HG02852 (cell line): ENCODE data around the gene PCBP3.

ENCODE experiments used
- ATAC-seq: cut with Tn5 transposase; IDR thresholded peaks from one replicate; pipeline ENCODE4 v1.9.1; 2021; ENCODE audit warnings: mild to moderate bottlenecking, moderate library complexity; ENCODE audit not compliant: unreplicated experiment

The PCBP3 gene

GRCh38 chr21:45985471-45986315 lies 342.2 kb downstream of the PCBP3 start:
- ATAC-seq, result no peak

DNA sequence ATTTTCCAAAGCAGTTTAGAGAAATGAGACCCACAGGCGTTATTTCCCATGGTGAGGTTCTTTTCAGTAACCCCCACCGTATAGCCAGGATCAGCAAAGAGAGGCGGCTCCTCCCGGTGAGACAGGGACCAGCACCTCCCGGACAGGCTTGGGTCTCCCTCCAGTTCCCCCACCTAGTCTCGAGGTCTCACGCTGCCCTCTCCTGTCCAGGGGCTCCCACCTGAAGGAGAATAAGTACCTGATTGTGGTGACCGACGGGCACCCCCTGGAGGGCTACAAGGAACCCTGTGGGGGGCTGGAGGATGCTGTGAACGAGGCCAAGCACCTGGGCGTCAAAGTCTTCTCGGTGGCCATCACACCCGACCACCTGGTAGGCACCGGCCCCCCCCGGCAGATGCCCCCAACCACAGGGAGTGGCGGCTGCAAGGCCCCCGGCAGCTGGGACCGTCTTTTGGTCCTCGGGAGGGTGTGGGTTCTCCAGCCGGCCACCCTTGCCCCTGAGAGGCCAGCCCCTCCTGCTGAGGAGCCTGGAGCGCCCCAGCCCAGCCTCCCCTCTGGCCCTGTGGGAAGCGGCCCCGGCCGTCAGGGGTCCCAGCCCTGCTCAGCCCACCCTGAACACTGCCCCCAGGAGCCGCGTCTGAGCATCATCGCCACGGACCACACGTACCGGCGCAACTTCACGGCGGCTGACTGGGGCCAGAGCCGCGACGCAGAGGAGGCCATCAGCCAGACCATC lies 343.0 kb downstream of the PCBP3 start:
- ATAC-seq, result no peak

DNA sequence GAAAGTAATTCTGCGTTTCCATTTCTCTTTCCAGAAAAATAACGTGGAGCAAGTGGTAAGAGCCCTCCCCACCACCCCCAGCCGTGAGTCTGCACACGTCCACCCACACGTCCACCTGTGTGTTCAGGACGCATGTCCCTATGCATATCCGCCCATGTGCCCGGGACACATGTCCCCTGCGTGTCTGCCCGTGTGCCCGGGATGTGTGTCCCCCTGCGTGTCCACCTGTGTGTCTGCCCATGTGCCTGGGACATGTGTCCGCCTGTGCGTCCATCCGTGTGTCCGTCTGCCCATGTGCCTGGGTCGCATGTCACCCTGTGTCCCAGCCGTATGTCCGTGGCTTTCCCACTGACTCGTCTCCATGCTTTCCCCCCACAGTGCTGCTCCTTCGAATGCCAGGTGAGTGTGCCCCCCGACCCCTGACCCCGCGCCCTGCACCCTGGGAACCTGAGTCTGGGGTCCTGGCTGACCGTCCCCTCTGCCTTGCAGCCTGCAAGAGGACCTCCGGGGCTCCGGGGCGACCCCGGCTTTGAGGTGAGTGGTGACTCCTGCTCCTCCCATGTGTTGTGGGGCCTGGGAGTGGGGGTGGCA lies 343.7 kb downstream of the PCBP3 start:
- ATAC-seq, result no peak

GRCh38 chr21:45988366-45989347 lies 345.1 kb downstream of the PCBP3 start:
- ATAC-seq, result no peak

DNA sequence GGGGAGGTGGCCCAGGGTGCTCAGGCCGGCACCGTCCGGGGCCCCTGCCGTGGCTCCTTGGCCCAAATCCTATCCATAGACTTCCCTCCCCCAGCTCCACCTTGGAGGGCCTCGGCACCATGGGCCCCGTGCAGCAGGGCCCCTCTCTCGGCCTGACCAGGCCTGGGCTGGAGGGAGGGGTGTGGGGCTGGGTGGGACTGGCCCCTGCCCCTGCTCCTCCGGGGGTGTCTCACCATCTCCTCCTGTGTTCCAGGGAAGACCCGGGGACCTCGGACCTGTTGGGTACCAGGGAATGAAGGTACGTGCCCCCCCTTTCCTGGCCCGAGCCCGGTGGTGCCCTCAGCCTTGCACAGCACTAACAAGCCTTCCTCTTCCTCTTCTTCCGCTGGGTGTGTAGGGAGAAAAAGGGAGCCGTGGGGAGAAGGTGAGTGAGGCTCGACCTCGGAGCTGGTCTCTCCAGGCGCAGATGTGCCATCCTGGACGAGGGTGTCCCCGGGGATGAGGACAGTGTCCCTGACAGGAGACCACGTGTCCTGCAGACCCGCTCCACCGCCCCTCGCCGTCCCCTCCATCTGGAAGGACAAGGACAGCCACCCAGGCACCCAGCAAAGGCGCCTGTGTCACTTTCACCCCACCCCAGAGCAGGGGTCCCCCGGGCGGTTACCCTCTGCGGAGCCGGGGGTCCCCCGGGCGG lies 346.0 kb downstream of the PCBP3 start:
- no peak for ATAC-seq

DNA sequence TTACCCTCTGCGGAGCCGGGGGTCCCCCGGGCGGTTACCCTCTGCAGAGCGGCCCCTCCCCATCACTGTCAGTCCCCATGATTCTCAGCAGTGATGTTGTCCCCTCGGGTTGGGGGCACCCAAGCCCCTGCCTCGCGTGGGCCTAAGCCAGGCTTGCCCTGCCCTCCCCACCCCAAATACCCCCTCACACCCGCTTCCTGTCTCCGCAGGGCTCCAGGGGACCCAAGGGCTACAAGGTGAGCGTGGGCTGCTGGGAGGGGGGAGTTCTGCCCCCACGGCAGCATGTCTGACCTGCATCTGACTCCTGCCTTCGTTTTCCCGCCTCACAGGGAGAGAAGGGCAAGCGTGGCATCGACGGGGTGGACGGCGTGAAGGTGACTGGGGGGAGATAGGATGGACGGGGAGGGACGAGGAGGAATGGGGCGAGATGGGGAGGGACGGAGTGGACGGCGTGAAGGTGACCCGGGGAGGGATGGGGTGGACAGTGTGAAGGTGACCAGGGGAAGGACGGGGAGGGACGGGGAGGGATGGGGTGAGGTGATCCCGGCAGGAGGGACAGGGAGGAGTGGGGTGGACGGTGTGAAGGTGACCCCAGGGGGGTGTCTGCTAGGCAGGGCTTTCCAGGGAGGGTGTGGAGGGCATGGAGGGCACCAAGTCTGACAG lies 346.7 kb downstream of the PCBP3 start:
- no peak for ATAC-seq

DNA sequence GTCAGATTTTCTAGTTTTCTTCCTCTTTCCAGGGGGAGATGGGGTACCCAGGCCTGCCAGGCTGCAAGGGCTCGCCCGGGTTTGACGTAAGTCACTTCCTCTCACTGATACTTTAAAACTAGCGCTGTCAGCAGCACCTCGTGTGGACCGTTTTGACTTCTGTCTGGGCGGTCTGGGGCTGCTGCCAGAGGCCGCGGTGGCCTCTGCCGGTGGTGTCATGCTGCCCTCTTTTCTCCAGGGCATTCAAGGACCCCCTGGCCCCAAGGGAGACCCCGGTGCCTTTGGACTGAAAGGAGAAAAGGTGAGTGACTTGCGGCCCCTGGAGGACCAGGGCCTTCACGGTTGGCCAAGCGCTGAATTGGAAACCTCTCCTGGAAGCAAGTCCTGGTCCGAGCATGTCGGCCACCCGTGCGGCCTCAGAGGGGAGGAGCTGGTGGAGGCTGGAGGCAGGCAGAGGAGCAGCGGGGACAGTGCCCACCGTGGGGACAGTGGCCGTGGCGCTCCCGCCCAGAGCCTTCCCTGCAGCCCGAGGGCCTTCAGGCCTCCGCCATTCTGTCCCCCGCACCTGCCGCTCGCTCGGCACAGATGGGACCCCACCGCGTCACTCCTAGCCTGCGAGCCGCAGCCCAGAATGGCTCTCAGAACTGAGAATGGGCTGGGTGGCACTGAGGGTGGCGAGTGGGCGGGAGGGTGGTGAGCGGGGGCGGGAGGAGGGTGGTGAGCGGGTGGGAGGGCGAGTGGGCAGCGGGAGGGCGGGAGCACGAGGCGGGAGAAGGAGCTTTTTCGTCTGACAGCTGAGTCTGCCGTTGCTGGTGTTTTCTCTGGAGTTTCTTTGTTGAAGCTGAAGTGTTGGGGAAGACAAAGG lies 347.4 kb downstream of the PCBP3 start:
- ATAC-seq, result no peak

DNA sequence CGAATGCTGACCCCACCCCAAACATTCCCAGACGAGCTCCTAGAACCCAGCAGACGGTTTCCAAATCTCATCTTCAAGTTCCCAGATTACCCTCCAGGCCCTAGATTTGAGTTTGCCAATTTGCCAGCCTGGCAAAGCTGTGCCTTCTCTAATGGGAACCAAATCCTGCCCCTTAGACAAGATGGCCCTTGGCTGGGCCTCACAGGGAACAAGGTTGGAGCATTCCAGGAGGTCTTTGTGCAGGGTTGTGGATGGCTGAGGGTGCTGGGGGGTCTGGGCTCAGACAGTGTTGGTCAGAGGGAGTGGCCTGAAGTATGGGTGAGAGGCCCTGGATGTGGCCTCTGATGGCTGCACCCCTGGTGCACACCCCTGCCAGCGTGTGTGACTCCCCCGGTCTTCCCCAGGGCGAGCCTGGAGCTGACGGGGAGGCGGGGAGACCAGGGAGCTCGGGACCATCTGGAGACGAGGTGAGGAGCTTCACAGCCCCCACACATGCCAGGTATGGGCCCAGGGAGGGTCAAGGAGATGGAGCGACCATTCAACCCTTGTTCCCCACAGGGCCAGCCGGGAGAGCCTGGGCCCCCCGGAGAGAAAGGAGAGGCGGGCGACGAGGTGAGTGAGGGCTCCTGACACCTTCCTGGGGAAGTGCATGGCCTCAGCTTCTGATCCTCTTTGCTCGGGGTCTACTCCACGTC lies 348.2 kb downstream of the PCBP3 start:
- ATAC-seq, result no peak
